H1 (cell line): Measurements from ENCODE around the gene ARMC6. TPM values are rescaled to one million over a fixed set of nuclear protein-coding genes. Genes with fewer than 3 reads are reported as not detected.

Experiments used
- CTCF ChIA-PET: fragments of 300-600 bp; sonication (Branson Sonifier 250); formaldehyde crosslinking; loops from one replicate; lab custom pipeline; 2021; ENCODE audit not compliant: partially characterized antibody; lab: Charles Lee
- POLR2A ChIA-PET: fragments of 300-600 bp; sonication (Branson Sonifier 250); formaldehyde crosslinking; loops from one replicate; lab custom pipeline; 2021; ENCODE audit warnings: inconsistent platforms; ENCODE audit not compliant: partially characterized antibody; lab: Charles Lee
- DNase-seq, 2 experiments: peaks; one replicate each; pipeline versions ENCODE4 v3.0.0 to v3.0.0-alpha.2; 2010 to 2022; ENCODE audit warnings: low spot score in 2 of 2, low read depth in 1 of 2, mixed read lengths in 1 of 2
- FAIRE-seq: peaks from 2 replicates; lab custom pipeline; 2011; peaks lifted over from hg19 to GRCh38; lab: Jason Lieb, UNC
- H2AFZ ChIP-seq: 2 replicates; pipeline ENCODE4 v1.8.1; 2012; ENCODE audit warnings: low read length, inconsistent platforms
- H2AK5ac ChIP-seq: 2 replicates; pipeline ENCODE4 v1.6.1; 2013; ENCODE audit warnings: low read depth, low read length
- H2BK120ac ChIP-seq: replicated peaks from 2 replicates; pipeline ENCODE3; 2013; ENCODE audit warnings: low read depth, low read length, inconsistent platforms
- H2BK12ac ChIP-seq: 2 replicates; pipeline ENCODE4 v1.6.1; 2013; ENCODE audit warnings: low read depth, low read length
- H2BK15ac ChIP-seq: 2 replicates; pipeline ENCODE4 v1.6.1; 2013; ENCODE audit warnings: low read length
- H2BK20ac ChIP-seq: 2 replicates; pipeline ENCODE4 v1.6.1; 2013; ENCODE audit warnings: low read length
- H2BK5ac ChIP-seq: 2 replicates; pipeline ENCODE4 v1.6.1; 2013; ENCODE audit warnings: low read depth, low read length
- H3K14ac ChIP-seq: 2 replicates; pipeline ENCODE4 v1.6.1; 2013; ENCODE audit warnings: inconsistent platforms; ENCODE audit not compliant: insufficient read length
- H3K18ac ChIP-seq: 2 replicates; pipeline ENCODE4 v1.6.1; 2013; ENCODE audit warnings: low read length; ENCODE audit errors: extremely low read depth
- H3K23ac ChIP-seq: 2 replicates; pipeline ENCODE4 v1.6.1; 2013; ENCODE audit warnings: inconsistent platforms; ENCODE audit not compliant: insufficient read length
- H3K23me2 ChIP-seq: 2 replicates; pipeline ENCODE4 v1.6.1; 2013; ENCODE audit warnings: low read depth, low read length
- H3K27ac ChIP-seq: 2 replicates; pipeline ENCODE4 v1.6.1; 2011; ENCODE audit warnings: low read depth, low read length, inconsistent platforms
- H3K27me3 ChIP-seq, 4 experiments: replicated peaks in 1 of 4; 1 replicate in 1 of 4; 2 replicates in 3 of 4; pipeline versions ENCODE4 v1.6.1 to v1.8.1; 2011 to 2013; ENCODE audit warnings: low read length in 3 of 4, mild to moderate bottlenecking in 3 of 4, inconsistent platforms in 2 of 4, mixed read lengths in 2 of 4, moderate library complexity in 1 of 4; ENCODE audit not compliant: control insufficient read depth in 3 of 4, insufficient read depth in 3 of 4; ENCODE audit errors: extremely low read depth in 1 of 4
- H3K36me3 ChIP-seq, 4 experiments: 2 replicates each; pipeline versions ENCODE4 v1.6.1 to v1.8.1; 2011 to 2013; ENCODE audit warnings: mild to moderate bottlenecking in 4 of 4, low read length in 3 of 4, moderate library complexity in 2 of 4, control low read depth in 1 of 4, inconsistent platforms in 1 of 4; ENCODE audit not compliant: insufficient read depth in 4 of 4, control insufficient read depth in 2 of 4
- H3K4ac ChIP-seq: replicated peaks from 2 replicates; pipeline ENCODE3; 2013; ENCODE audit warnings: low read length, low read depth, mixed read lengths, inconsistent platforms; ENCODE audit not compliant: insufficient read length
- H3K4me1 ChIP-seq, 4 experiments: replicated peaks in 1 of 4; 1 replicate in 1 of 4; 2 replicates in 3 of 4; pipeline versions ENCODE4 v1.6.1 to v1.8.1; 2011 to 2013; ENCODE audit warnings: low read length in 3 of 4, inconsistent platforms in 2 of 4, mixed read lengths in 1 of 4; ENCODE audit not compliant: insufficient read depth in 4 of 4, control insufficient read depth in 3 of 4
- H3K4me2 ChIP-seq, 2 experiments: 2 replicates each; pipeline versions ENCODE4 v1.6.1 to v1.8.1; 2011 to 2013; ENCODE audit warnings: low read depth in 2 of 2, low read length in 2 of 2, control low read depth in 1 of 2, inconsistent platforms in 1 of 2, mild to moderate bottlenecking in 1 of 2; ENCODE audit not compliant: insufficient read depth in 1 of 2
- H3K4me3 ChIP-seq, 4 experiments: fragments of 200-600, 300-600 bp in 1 of 4; sonication (generic), shearing (Covaris generic), sonication (Bioruptor Twin) in 1 of 4; 2 replicates each; pipeline versions ENCODE4 v1.5.1 to v1.8.1; 2011 to 2016; ENCODE audit warnings: low read length in 4 of 4, low read depth in 3 of 4, control low read depth in 2 of 4, inconsistent platforms in 2 of 4, mild to moderate bottlenecking in 2 of 4, mixed read lengths in 1 of 4, moderate library complexity in 1 of 4; ENCODE audit not compliant: insufficient read depth in 2 of 4; ENCODE audit errors: extremely low read depth in 1 of 4
- H3K56ac ChIP-seq: replicated peaks from 2 replicates; pipeline ENCODE3; 2013; ENCODE audit warnings: low read depth, mild to moderate bottlenecking, mixed read lengths, low read length, inconsistent platforms; ENCODE audit not compliant: insufficient read length
- H3K79me1 ChIP-seq: 2 replicates; pipeline ENCODE4 v1.6.1; 2013; ENCODE audit warnings: low read depth, low read length, control low read depth
- H3K79me2 ChIP-seq, 2 experiments: 2 replicates each; pipeline versions ENCODE4 v1.6.1 to v1.8.1; 2012 to 2013; ENCODE audit warnings: low read length in 2 of 2, mild to moderate bottlenecking in 2 of 2, inconsistent platforms in 1 of 2; ENCODE audit not compliant: insufficient read depth in 2 of 2, control insufficient read depth in 1 of 2
- H3K9ac ChIP-seq, 4 experiments: replicated peaks in 1 of 4; 1 replicate in 1 of 4; 2 replicates in 3 of 4; pipeline versions ENCODE4 v1.6.1 to v1.8.1; 2011 to 2013; ENCODE audit warnings: low read depth in 3 of 4, low read length in 3 of 4, control low read depth in 2 of 4, mild to moderate bottlenecking in 2 of 4, moderate library complexity in 2 of 4, inconsistent platforms in 1 of 4; ENCODE audit errors: extremely low read depth in 1 of 4
- H3K9me3 ChIP-seq, 2 experiments: 2 replicates each; pipeline versions ENCODE4 v1.6.1 to v1.8.1; 2012 to 2013; ENCODE audit warnings: mild to moderate bottlenecking in 2 of 2, moderate library complexity in 2 of 2, control low read depth in 1 of 2, inconsistent platforms in 1 of 2, low read depth in 1 of 2, low read length in 1 of 2, mixed read lengths in 1 of 2; ENCODE audit not compliant: insufficient read depth in 2 of 2
- H4K20me1 ChIP-seq, 2 experiments: replicated peaks in 1 of 2; 2 replicates each; pipeline versions ENCODE3 to v1.8.1; 2011 to 2013; ENCODE audit warnings: inconsistent platforms in 2 of 2, low read length in 2 of 2, mild to moderate bottlenecking in 1 of 2; ENCODE audit not compliant: insufficient read depth in 2 of 2, control insufficient read depth in 1 of 2
- H4K5ac ChIP-seq: 2 replicates; pipeline ENCODE4 v1.6.1; 2013; ENCODE audit warnings: low read length, low read depth, mixed read lengths, inconsistent platforms; ENCODE audit not compliant: insufficient read length
- H4K8ac ChIP-seq: 2 replicates; pipeline ENCODE4 v1.8.0; 2013; ENCODE audit warnings: mild to moderate bottlenecking, moderate library complexity, low read length, inconsistent platforms; ENCODE audit not compliant: insufficient read depth; ENCODE audit errors: extremely low read depth
- H4K91ac ChIP-seq: replicated peaks from 2 replicates; pipeline ENCODE3; 2013; ENCODE audit warnings: low read length, mixed read lengths, inconsistent platforms; ENCODE audit not compliant: insufficient read length
- SIX5 ChIP-seq: IDR thresholded peaks from 2 replicates; pipeline ENCODE4 v1.6.1; 2011; ENCODE audit warnings: mild to moderate bottlenecking, low read depth, low read length
- WGBS, 2 experiments: shearing (Covaris generic) in 1 of 2; methylation state at CpG; one replicate each; pipeline versions ENCODE4 v1.1.6 to v1.1.7; 2013 to 2015; ENCODE audit warnings: low lambda C conversion rate in 2 of 2, mixed read lengths in 2 of 2, inconsistent platforms in 1 of 2, low coverage in 1 of 2, missing lambda C conversion rate in 1 of 2; ENCODE audit not compliant: insufficient replicate concordance in 2 of 2, insufficient coverage in 1 of 2, insufficient read length in 1 of 2; ENCODE audit errors: extremely low coverage in 1 of 2, missing lambda C conversion rate in 1 of 2; 5-methylcytosine and 5-hydroxymethylcytosine counted together
- polyA plus RNA-seq, 7 experiments: library from polyadenylated mRNA; depleted of rRNA in 3 of 7; stranded (reverse) in 5 of 7; unstranded in 2 of 7; fragments of >200 nt in 5 of 7; fragments of 200-250 nt in 2 of 7; gene quantifications; 1 replicate in 5 of 7; 2 replicates in 1 of 7; 4 replicates in 1 of 7; pipeline versions ENCODE4 v1.2.1 to v1.2.3, GENCODE V29; 2011 to 2013; ENCODE audit warnings: missing spikeins in 2 of 7, mixed read lengths in 2 of 7
- total RNA-seq: library from RNA; stranded (reverse); fragmentation: NEBNext Ultra II Directional; extraction: Animal tissue kit (Norgen Biotek cat#: 25700); gene quantifications from 2 replicates; pipeline ENCODE4 v1.2.1, GENCODE V29; 2021
- TF ChIP-seq, protein P1 (sequence below): IDR thresholded peaks from 2 replicates; pipeline ENCODE4 v1.6.1; 2012; ENCODE audit warnings: low read length, inconsistent platforms

ARMC6 gene
- total and polyA plus RNA-seq, 2 of the 8 experiments (the other 6 are each of a cell fraction or from before 2014, with no cell fraction given) = 67.1 to 68.3 TPM

DNA sequence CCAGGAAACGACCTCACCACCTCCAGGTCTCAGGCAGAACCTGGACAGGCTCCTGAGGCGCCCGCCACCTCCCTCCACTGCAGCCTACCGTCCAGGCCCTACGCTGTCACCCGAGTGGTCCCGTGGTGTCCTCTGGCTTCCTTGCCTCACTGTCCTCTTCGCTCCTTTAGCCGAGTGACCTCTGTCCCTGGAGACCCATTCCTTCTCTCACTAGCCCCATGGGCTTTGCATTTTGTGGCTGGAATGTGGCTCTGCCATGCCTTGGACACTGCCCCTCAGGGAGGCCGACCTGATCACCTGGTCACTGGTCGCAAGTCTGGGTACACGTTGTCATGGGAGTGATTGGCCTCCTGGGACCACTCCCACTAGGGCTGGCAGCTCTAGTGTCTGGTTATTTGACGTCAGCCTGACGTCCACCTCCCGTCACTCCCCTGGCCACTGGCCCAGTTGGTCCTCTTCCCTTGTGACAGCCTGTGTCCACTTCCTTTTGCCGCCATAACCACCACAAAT is 48.3 kb downstream of the ARMC6 start:
- Histone ChIP-seq H3K18ac (no peak overlapping the region), H3K79me1 (0 out of 2 replicates have a peak, but pooled peaks cover 2% of the 10 kb centered on the region), H3K14ac (no peak overlapping the region), H3K23ac (no peak overlapping the region), H2BK12ac (0 out of 2 replicates have a peak overlapping the region, but pooled peaks have one; percentile 11), H2AK5ac (peak overlapping the region; percentile 17; the same call in 1 of the 2 replicates), H3K9ac (no peak overlapping the region), H4K20me1 (peaks cover 0 to 9% of the 10 kb centered on the region in 2 experiments), H4K91ac (no peak overlapping the region), H3K9me3 (no peaks in the 10 kb centered on the region), H2BK120ac (no peak overlapping the region), H2AFZ (no peak overlapping the region), H4K5ac (no peak overlapping the region), H3K4me2 (no peak overlapping the region), H2BK20ac (no peak overlapping the region), H3K79me2 (no peaks in the 10 kb centered on the region), H3K36me3 (no peaks in the 10 kb centered on the region), H3K4ac (no peak overlapping the region), H3K27ac (no peak overlapping the region), H3K56ac (no peak overlapping the region), H3K23me2 (no peaks in the 10 kb centered on the region), H3K4me1 (no peaks in the 10 kb centered on the region), H3K4me3 (no peak overlapping the region), H2BK15ac (peak overlapping the region; percentile 53; the same call in 1 of the 2 replicates), H3K27me3 (peaks cover 0 to 17% (median 7%) of the 10 kb centered on the region in 4 experiments; a peak in 6 of 7 replicates), H4K8ac (no peak overlapping the region), H2BK5ac (no peak overlapping the region)
- CTCF ChIA-PET = interaction anchor here (0.6 to 2.7 kb wide), 3 partner anchors 30 to 459 kb away, joined by 3 to 11 read pairs (median 3); no protein-coding TSS in a partner anchor
- WGBS, 2 experiments = 87% methylated on average over 16 of the region's 16 CpGs; no CpG with 5 or more reads in 1 of the 2 experiments
- TF ChIP-seq SIX5 = no peak
- TF ChIP-seq, protein P1, sequence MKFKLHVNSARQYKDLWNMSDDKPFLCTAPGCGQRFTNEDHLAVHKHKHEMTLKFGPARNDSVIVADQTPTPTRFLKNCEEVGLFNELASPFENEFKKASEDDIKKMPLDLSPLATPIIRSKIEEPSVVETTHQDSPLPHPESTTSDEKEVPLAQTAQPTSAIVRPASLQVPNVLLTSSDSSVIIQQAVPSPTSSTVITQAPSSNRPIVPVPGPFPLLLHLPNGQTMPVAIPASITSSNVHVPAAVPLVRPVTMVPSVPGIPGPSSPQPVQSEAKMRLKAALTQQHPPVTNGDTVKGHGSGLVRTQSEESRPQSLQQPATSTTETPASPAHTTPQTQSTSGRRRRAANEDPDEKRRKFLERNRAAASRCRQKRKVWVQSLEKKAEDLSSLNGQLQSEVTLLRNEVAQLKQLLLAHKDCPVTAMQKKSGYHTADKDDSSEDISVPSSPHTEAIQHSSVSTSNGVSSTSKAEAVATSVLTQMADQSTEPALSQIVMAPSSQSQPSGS = no peak
- POLR2A ChIA-PET = interaction anchor here (1.3 kb wide), 1 partner anchor 9 kb away, joined by 6 read pairs; no protein-coding TSS in a partner anchor
- FAIRE-seq (no peak), DNase-seq (no peak)
